Activated CD4-positive, alpha-beta memory T cell treated with anti-CD3 and anti-CD28 coated beads for 36 hours (primary cell): ENCODE measurements around the gene GPHN. TPM values are rescaled to one million over a fixed set of nuclear protein-coding genes. Genes with fewer than 3 reads are reported as not detected.

Experiments used
- CTCF ChIA-PET: fragments of 350-600 bp; sonication (Branson Sonifier 250); formaldehyde crosslinking; loops from one replicate; lab custom pipeline; 2021; ENCODE audit warnings: antibody characterized with exemption, inconsistent platforms; lab: Charles Lee
- POLR2A ChIA-PET: fragments of 350-600 bp; sonication (Branson Sonifier 250); formaldehyde crosslinking; loops from one replicate; lab custom pipeline; 2021; ENCODE audit warnings: antibody characterized with exemption; lab: Charles Lee
- DNase-seq: peaks from one replicate; pipeline ENCODE4 v3.0.0-alpha.2; 2020
- H3K27ac Mint-ChIP-seq: one replicate; pipeline ENCODE4 v1.8.0; 2021; ENCODE audit warnings: mixed read lengths
- H3K27me3 Mint-ChIP-seq: one replicate; pipeline ENCODE4 v1.8.0; 2021; ENCODE audit warnings: mixed read lengths
- H3K36me3 Mint-ChIP-seq: one replicate; pipeline ENCODE4 v1.8.0; 2021; ENCODE audit warnings: mixed read lengths
- H3K4me1 Mint-ChIP-seq: one replicate; pipeline ENCODE4 v1.8.0; 2021; ENCODE audit warnings: low read depth, mixed read lengths
- H3K4me3 Mint-ChIP-seq: one replicate; pipeline ENCODE4 v1.8.0; 2021; ENCODE audit warnings: mild to moderate bottlenecking, mixed read lengths
- H3K9me3 Mint-ChIP-seq: one replicate; pipeline ENCODE4 v1.8.0; 2021; ENCODE audit warnings: mixed read lengths
- intact Hi-C: fragments of 100-400 bp; cut with micrococcal nuclease; formaldehyde crosslinking; loops from one replicate; pipeline ENCODE4 v1.15.1; 2023
- total RNA-seq, 2 experiments: library from RNA; stranded (reverse); gene quantifications; one replicate each; pipeline ENCODE4 v1.2.3, GENCODE V29; 2021

The GPHN gene
- total RNA-seq, 2 experiments from 2014 or later = 19.5 to 23.1 TPM

GRCh38 chr14:66746316-66747006 is 238.5 kb downstream of the GPHN start:
- intact Hi-C loops = no loop called here
- H3K27ac Mint-ChIP-seq = no peak overlapping the region
- H3K4me1 Mint-ChIP-seq = no peaks in the 10 kb centered on the region
- ChIA-PET POLR2A (interaction anchor here (0.7 kb wide), 1 partner anchor 247 kb away, joined by 3 read pairs; no protein-coding TSS in a partner anchor), CTCF (interaction anchor here (0.6 to 1.6 kb wide), 5 partner anchors 11 to 251 kb away, joined by 3 to 5 read pairs (median 4); no protein-coding TSS in a partner anchor)
- no peak overlapping the region for H3K4me3 Mint-ChIP-seq
- no peak for DNase-seq
- peaks cover 10% of the 10 kb centered on the region for H3K36me3 Mint-ChIP-seq
- H3K9me3 Mint-ChIP-seq = peaks cover 2% of the 10 kb centered on the region
- H3K27me3 Mint-ChIP-seq = no peaks in the 10 kb centered on the region

DNA sequence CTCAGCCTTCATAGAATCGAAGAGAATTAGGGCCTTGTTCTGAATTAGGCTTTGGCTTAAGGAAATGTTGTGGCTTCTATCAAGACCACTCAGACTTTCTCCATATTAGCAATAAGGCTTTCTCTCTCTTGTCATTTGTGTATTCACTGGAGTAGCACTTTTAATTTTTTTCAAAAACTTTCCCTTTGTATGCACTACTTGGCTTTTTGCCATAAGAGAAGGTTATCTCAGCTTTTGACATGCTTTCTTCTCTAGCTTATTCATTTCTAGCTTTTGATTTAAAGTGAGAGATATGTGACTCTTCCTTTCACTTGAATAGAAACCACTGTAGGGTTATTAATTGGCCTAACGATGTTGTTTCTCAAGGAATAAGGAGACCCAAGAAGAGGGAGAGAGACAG is 244.2 kb downstream of the GPHN start:
- ChIA-PET CTCF (no interaction called here), POLR2A (no interaction called here)
- no peak overlapping the region for H3K27ac Mint-ChIP-seq
- DNase-seq = no peak
- H3K36me3 Mint-ChIP-seq = peaks cover 7% of the 10 kb centered on the region
- peaks cover 7% of the 10 kb centered on the region for H3K4me1 Mint-ChIP-seq
- no peaks in the 10 kb centered on the region for H3K9me3 Mint-ChIP-seq
- no peak overlapping the region for H3K4me3 Mint-ChIP-seq
- no peaks in the 10 kb centered on the region for H3K27me3 Mint-ChIP-seq
- intact Hi-C loops = loop anchor here (5.0 to 10.0 kb wide), 3 partner anchors 243 to 380 kb away; no protein-coding TSS in a partner anchor

- ChIA-PET POLR2A (no interaction called here), CTCF (interaction anchor here (0.6 kb wide), 2 partner anchors 185 to 262 kb away, joined by 3 read pairs; no protein-coding TSS in a partner anchor)
- no peaks in the 10 kb centered on the region for H3K27me3 Mint-ChIP-seq
- intact Hi-C loops = loop anchor here (10.0 kb wide), 2 partner anchors 237 to 263 kb away; no protein-coding TSS in a partner anchor
- no peaks in the 10 kb centered on the region for H3K36me3 Mint-ChIP-seq
- H3K9me3 Mint-ChIP-seq = peaks cover 1% of the 10 kb centered on the region
- H3K27ac Mint-ChIP-seq = no peak overlapping the region
- no peak for DNase-seq
- no peak overlapping the region for H3K4me3 Mint-ChIP-seq
- H3K4me1 Mint-ChIP-seq = no peaks in the 10 kb centered on the region
These were observed 250.2 kb downstream of the GPHN start for GRCh38 chr14:66758031-66758613.

GRCh38 chr14:66772146-66772545 is 264.2 kb downstream of the GPHN start:
- ChIA-PET CTCF (no interaction called here), POLR2A (no interaction called here)
- Mint-ChIP-seq H3K9me3 (peaks cover 7% of the 10 kb centered on the region), H3K4me1 (no peaks in the 10 kb centered on the region), H3K4me3 (no peak overlapping the region), H3K27me3 (no peaks in the 10 kb centered on the region), H3K36me3 (peaks cover 8% of the 10 kb centered on the region), H3K27ac (no peak overlapping the region)
- intact Hi-C loops = no loop called here
- DNase-seq = no peak

DNA sequence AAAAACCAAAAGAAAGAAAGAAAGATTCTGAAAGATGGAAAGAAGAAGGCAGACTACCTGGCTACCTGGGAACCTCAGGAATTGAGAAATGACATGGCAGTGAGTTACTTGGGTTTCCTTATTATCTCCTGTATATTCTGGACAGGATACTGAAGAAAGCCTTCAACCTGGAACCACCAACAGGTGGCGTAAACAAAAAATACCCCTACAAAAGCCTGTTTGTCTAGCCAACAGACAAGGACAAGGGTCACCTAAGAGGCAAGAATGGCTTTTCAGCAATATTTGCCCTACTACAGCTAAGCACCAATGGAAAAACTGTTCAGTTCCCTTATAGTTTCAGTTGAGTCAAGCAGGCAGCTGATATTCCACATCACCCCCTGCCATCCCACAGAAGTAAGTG is 274.9 kb downstream of the GPHN start:
- Mint-ChIP-seq H3K9me3 (no peaks in the 10 kb centered on the region), H3K4me1 (no peaks in the 10 kb centered on the region), H3K27ac (no peak overlapping the region), H3K36me3 (peaks cover 9% of the 10 kb centered on the region), H3K27me3 (no peaks in the 10 kb centered on the region), H3K4me3 (no peak overlapping the region)
- intact Hi-C loops = no loop called here
- no peak for DNase-seq
- ChIA-PET POLR2A (no interaction called here), CTCF (no interaction called here)

GRCh38 chr14:66790101-66790500 is 282.2 kb downstream of the GPHN start:
- DNase-seq = no peak
- ChIA-PET POLR2A (no interaction called here), CTCF (no interaction called here)
- H3K4me1 Mint-ChIP-seq = no peaks in the 10 kb centered on the region
- intact Hi-C loops = no loop called here
- H3K27ac Mint-ChIP-seq = no peak overlapping the region
- H3K4me3 Mint-ChIP-seq = no peak overlapping the region
- H3K9me3 Mint-ChIP-seq = peaks cover 31% of the 10 kb centered on the region
- H3K36me3 Mint-ChIP-seq = peaks cover 7% of the 10 kb centered on the region
- no peaks in the 10 kb centered on the region for H3K27me3 Mint-ChIP-seq

- DNase-seq = no peak
- ChIA-PET CTCF (no interaction called here), POLR2A (no interaction called here)
- H3K4me1 Mint-ChIP-seq = no peaks in the 10 kb centered on the region
- H3K27ac Mint-ChIP-seq = no peak overlapping the region
- H3K27me3 Mint-ChIP-seq = no peaks in the 10 kb centered on the region
- intact Hi-C loops = no loop called here
- H3K4me3 Mint-ChIP-seq = no peak overlapping the region
- peaks cover 37% of the 10 kb centered on the region for H3K9me3 Mint-ChIP-seq
- peaks cover 36% of the 10 kb centered on the region for H3K36me3 Mint-ChIP-seq
These were observed 295.0 kb downstream of the GPHN start for GRCh38 chr14:66802962-66803361.

DNA sequence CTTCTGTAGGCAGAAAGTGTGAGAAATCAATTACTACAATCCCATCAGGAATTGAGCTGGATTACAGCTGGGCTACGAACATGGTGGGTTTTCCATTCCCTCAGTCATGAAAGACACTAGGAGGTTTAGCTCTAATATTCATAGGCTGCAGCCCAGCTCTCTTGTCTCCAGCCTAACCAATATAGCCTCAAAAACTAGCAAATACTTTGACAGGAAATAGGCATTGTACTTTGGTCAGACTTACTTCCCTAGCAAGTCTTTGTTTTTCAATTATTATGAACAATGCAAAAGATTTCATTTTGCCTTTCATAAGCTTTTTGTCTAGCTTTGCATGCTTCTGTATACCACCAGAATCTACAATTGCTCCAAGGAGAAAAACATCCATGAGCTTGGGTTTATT is 296.2 kb downstream of the GPHN start:
- Mint-ChIP-seq H3K4me3 (no peak overlapping the region), H3K27me3 (no peaks in the 10 kb centered on the region), H3K36me3 (peaks cover 32% of the 10 kb centered on the region), H3K9me3 (peaks cover 36% of the 10 kb centered on the region), H3K4me1 (no peaks in the 10 kb centered on the region), H3K27ac (no peak overlapping the region)
- no peak for DNase-seq
- ChIA-PET POLR2A (no interaction called here), CTCF (interaction anchor here (0.7 kb wide), 1 partner anchor 309 kb away, joined by 3 read pairs; no protein-coding TSS in a partner anchor)
- intact Hi-C loops = no loop called here

- H3K4me1 Mint-ChIP-seq = no peaks in the 10 kb centered on the region
- H3K9me3 Mint-ChIP-seq = peaks cover 42% of the 10 kb centered on the region
- H3K27me3 Mint-ChIP-seq = no peaks in the 10 kb centered on the region
- intact Hi-C loops = no loop called here
- peaks cover 31% of the 10 kb centered on the region for H3K36me3 Mint-ChIP-seq
- no peak overlapping the region for H3K4me3 Mint-ChIP-seq
- DNase-seq = no peak
- CTCF ChIA-PET = no interaction called here
- POLR2A ChIA-PET = no interaction called here
- no peak overlapping the region for H3K27ac Mint-ChIP-seq
These were observed 305.7 kb downstream of the GPHN start for GRCh38 chr14:66813636-66814035.

DNA sequence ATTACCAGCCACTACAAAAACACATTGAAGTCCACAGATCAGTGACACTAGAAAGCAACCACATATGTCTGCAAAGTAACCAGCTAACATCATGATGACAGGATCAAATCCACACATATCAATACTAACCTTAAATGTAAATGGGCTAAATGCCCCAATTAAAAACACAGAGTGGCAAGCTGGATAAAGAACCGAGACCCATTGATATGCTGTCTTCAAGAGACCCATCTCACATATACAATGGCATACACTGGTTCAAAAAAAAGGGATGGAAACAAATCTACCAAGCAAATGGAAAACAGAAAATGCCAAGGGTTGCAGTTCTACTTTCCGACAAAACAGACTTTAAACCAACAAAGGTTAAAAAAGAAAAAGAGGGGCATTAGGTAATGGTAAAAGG is 307.7 kb downstream of the GPHN start:
- Mint-ChIP-seq H3K4me3 (no peak overlapping the region), H3K27me3 (no peaks in the 10 kb centered on the region), H3K9me3 (peaks cover 40% of the 10 kb centered on the region), H3K27ac (no peak overlapping the region), H3K4me1 (no peaks in the 10 kb centered on the region), H3K36me3 (peaks cover 31% of the 10 kb centered on the region)
- ChIA-PET CTCF (no interaction called here), POLR2A (no interaction called here)
- intact Hi-C loops = no loop called here
- DNase-seq = no peak

GRCh38 chr14:66824251-66824650 is 316.3 kb downstream of the GPHN start:
- ChIA-PET POLR2A (no interaction called here), CTCF (no interaction called here)
- Mint-ChIP-seq H3K27me3 (no peaks in the 10 kb centered on the region), H3K4me3 (no peak overlapping the region), H3K36me3 (peaks cover 2% of the 10 kb centered on the region), H3K27ac (no peak overlapping the region), H3K4me1 (no peaks in the 10 kb centered on the region), H3K9me3 (no peaks in the 10 kb centered on the region)
- intact Hi-C loops = no loop called here
- DNase-seq = no peak

GRCh38 chr14:66827182-66827581 is 319.2 kb downstream of the GPHN start:
- intact Hi-C loops = no loop called here
- Mint-ChIP-seq H3K27me3 (no peaks in the 10 kb centered on the region), H3K4me1 (no peaks in the 10 kb centered on the region), H3K9me3 (no peaks in the 10 kb centered on the region), H3K36me3 (peaks cover 2% of the 10 kb centered on the region), H3K27ac (no peak overlapping the region), H3K4me3 (no peak overlapping the region)
- ChIA-PET POLR2A (no interaction called here), CTCF (no interaction called here)
- no peak for DNase-seq

DNA sequence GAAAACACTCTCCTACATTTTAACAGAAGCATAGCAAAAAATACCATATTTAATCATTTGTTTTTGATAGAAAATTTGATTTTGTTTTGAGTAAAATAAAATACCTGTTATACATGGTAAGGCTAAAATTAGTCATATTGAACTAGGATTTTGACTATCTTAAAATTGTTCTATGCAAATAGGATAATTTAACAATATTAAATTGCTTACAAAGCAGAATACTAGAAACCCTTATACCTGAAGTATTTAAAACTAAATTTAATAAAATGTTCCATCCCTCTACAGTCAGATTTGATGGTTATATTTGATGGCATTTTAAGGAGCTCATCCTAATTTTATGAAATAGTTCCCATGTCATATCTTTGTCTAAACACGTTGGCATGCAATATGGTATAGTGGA is 323.2 kb downstream of the GPHN start:
- H3K4me3 Mint-ChIP-seq = no peak overlapping the region
- H3K4me1 Mint-ChIP-seq = no peaks in the 10 kb centered on the region
- H3K27me3 Mint-ChIP-seq = no peaks in the 10 kb centered on the region
- H3K27ac Mint-ChIP-seq = no peak overlapping the region
- DNase-seq = no peak
- peaks cover 16% of the 10 kb centered on the region for H3K36me3 Mint-ChIP-seq
- intact Hi-C loops = no loop called here
- POLR2A ChIA-PET = no interaction called here
- H3K9me3 Mint-ChIP-seq = peaks cover 11% of the 10 kb centered on the region
- CTCF ChIA-PET = no interaction called here
